Epithelial cell of esophagus (primary cell): ENCODE measurements around the gene GNAS.

Experiments used
- DNase-seq: peaks from one replicate; pipeline ENCODE4 v3.0.0; 2010; ENCODE audit warnings: low read depth
- H3K4me3 ChIP-seq: 2 replicates; pipeline ENCODE4 v1.5.1; 2011; ENCODE audit warnings: mild to moderate bottlenecking, low read length, control low read depth
- TF ChIP-seq, protein P1 (sequence below): IDR thresholded peaks from 2 replicates; pipeline ENCODE4 v1.5.1; 2011; ENCODE audit warnings: low read depth, mild to moderate bottlenecking, low read length, control low read depth, inconsistent platforms; ENCODE audit not compliant: insufficient read depth; ENCODE audit errors: missing control alignments

GNAS gene

DNA sequence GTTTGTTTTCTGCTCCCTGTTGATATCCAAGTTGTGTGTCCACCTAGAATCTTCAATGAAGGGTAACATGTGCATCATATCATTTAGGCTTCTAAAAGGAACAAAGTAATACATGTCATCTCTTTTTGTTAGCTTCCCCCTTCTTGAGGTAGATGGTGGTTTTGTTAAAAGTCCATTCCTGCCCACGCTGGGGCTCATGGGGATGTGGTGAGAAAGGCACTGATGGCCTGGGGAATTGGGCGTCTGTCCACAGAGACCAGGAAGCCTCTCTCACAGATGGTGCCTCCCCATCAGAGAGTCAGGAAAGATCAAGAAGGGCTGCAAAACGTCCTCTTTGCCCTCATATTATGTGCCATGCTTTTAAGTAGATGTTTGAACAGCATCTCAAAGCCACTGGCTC, 32.5 kb downstream of the GNAS start:
- H3K4me3 ChIP-seq = no peak overlapping the region
- no peak for DNase-seq
- TF ChIP-seq, protein P1, sequence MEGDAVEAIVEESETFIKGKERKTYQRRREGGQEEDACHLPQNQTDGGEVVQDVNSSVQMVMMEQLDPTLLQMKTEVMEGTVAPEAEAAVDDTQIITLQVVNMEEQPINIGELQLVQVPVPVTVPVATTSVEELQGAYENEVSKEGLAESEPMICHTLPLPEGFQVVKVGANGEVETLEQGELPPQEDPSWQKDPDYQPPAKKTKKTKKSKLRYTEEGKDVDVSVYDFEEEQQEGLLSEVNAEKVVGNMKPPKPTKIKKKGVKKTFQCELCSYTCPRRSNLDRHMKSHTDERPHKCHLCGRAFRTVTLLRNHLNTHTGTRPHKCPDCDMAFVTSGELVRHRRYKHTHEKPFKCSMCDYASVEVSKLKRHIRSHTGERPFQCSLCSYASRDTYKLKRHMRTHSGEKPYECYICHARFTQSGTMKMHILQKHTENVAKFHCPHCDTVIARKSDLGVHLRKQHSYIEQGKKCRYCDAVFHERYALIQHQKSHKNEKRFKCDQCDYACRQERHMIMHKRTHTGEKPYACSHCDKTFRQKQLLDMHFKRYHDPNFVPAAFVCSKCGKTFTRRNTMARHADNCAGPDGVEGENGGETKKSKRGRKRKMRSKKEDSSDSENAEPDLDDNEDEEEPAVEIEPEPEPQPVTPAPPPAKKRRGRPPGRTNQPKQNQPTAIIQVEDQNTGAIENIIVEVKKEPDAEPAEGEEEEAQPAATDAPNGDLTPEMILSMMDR = no peak

DNA sequence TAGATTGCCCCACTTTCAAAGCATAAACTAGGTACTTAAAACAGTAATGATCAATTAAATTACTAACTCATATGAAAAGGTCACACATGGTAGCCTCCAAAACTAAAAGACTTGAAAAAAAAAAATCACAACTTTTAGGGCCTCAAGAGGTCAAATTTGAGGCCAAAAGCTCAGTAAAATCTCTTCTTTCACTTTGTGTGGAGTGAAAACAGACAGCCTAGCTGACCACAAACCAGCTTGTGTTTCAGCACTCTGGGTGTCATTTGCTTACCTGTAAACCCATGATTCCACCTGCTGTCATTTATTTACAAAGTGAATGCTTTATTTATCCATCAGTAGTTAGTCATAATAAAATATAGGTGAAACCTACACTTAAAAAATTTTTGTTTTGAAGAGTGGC, 34.0 kb downstream of the GNAS start:
- TF ChIP-seq, protein P1 = no peak
- DNase-seq = no peak
- no peak overlapping the region for H3K4me3 ChIP-seq

DNA sequence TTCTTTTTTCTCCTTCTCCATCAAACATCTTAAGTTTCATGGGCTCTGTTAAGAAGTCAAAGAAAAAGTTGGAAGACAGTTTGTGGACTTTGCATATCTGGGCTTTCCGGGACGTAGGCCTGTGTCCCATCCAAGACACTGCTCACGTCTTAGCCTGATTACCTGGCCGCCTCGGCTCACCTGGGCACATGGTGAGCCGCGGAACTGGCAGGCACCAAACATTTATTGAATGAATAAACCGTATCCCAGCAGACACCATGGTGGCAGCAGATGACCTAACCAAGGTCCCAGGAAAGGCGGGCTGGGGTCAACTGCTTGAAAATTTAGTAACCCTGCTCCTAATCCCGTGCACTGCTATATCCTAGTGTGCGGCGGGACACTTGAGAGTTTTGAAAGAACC, 35.6 kb downstream of the GNAS start:
- TF ChIP-seq, protein P1 = no peak
- H3K4me3 ChIP-seq = peak overlapping the region; percentile 75
- DNase-seq = no peak

DNA sequence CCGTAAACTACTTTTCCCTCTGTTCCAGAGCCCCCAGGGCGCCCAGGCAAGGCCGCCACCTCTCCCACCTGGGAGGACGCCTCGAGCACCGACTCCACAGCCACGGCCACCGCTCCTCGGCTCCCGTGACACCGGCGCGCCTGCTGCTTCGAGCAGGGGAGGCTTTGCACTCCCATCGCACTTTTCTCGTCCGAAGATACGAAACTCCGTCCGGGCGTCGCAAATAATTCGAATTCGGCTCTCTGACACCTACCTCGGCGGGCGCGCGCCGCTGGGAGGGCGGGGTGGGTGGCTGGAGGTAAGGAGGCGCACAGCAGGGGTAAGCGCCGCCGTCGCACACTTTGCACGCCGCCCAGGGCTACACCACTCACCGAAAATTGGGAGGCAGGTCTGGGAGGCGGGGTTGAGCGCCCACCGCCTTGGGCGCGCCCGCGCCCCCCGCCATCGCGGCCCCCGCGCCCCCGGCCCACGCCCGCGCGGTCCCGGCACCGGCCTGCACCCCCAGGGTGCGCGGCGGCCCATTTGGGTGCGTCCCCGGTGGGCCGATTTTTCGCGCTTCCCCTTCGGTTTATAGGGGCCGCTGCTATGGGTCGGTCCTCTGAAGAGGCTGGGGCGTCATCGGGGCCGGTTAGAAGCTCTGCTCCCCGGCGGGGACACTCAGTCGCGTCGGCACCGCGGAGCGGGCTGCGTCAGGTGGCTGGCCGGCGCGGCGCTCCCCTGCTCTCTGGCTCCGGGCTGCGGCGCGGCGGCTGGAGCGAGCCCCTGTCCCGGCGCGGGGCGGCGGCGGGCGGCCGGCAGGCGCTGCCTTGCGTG, 36.2 kb downstream of the GNAS start:
- TF ChIP-seq, protein P1 = no peak
- H3K4me3 ChIP-seq = peak overlapping the region; percentile 75
- peak; percentile 86 for DNase-seq

DNA sequence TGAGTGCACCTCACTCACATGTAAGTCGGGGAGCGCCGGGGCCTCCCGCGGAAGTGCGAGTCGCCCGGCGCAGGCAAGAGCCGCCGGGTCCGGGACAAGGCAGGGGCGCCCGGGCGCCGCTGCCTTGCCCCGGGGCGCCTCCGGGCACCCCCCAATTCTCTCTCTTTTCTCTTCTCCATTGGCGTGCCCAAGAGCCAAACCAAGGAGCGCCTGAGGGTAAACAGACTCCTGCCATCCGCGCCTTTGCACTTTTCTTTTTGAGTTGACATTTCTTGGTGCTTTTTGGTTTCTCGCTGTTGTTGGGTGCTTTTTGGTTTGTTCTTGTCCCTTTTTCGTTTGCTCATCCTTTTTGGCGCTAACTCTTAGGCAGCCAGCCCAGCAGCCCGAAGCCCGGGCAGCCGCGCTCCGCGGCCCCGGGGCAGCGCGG, 36.8 kb downstream of the GNAS start:
- peak overlapping the region; percentile 57 for H3K4me3 ChIP-seq
- TF ChIP-seq, protein P1 = no peak
- DNase-seq = no peak

DNA sequence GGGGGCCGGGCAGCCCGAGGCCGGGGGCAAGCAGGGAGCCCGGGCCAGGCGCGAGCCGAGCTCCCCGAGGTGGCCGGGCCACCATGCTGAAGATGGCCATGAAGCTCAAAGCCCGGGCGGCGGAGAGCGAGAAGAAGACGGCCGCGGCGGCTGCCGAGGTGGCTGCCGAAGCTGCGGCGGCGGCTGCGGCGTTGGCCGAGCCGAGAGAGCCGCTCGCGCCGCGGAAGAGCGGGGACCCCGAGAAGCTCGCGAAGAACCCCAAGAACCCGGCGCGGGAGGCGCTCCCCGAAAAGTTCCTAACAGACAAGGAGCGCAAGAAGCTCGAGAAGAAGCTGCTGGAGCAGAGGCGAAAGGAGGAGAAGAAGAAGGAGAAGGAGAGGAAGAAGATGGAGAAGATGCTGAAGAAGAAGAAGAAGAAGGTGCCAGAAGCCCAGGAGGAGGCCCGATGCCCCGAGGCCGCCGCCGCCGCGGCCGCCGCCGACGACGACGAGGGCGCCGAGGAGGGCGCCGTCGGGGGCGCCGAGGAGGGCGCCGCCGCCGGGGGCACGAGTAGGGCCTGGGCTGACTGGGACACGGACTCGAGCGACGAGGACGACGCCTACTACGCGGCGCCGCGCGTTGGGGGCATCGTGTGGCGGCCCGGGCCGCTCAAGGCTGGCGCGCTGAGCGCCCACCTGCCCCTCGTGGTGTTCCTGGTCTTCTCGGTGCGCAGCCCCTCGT, 37.4 kb downstream of the GNAS start:
- DNase-seq = no peak
- TF ChIP-seq, protein P1 = no peak
- peak overlapping the region; percentile 53 for H3K4me3 ChIP-seq
